K562 (cell line): ENCODE results near the gene LRRC15. TPM values are rescaled to one million over a fixed set of nuclear protein-coding genes. Genes with fewer than 3 reads are reported as not detected.

Source experiments
- CSDE1 ChIP-seq, 2 experiments: fragments of 450-650 bp; IDR thresholded peaks; 2 replicates each; pipeline ENCODE4 v1.6.1; 2016; ENCODE audit warnings: mild to moderate bottlenecking in 1 of 2
- DIDO1 ChIP-seq: fragments of 450-650 bp; IDR thresholded peaks from 2 replicates; pipeline ENCODE4 v1.6.1; 2016; ENCODE audit warnings: low read depth, missing biosample characterization, missing genetic modification characterization
- EP400 ChIP-seq: fragments of 450-650 bp; IDR thresholded peaks from 2 replicates; pipeline ENCODE4 v1.6.1; 2017; ENCODE audit warnings: antibody characterized with exemption, mild to moderate bottlenecking, moderate library complexity
- FOXJ3 ChIP-seq: sonication (generic); formaldehyde crosslinking; IDR thresholded peaks from 2 replicates; pipeline ENCODE4 v1.4.0; 2020; ENCODE audit warnings: mild to moderate bottlenecking, missing genetic modification reagents
- MLLT1 ChIP-seq, 2 experiments: fragments of 450-650 bp; IDR thresholded peaks; 2 replicates each; pipeline ENCODE4 v1.6.1; 2016
- NR3C1 ChIP-seq: sonication (generic); formaldehyde crosslinking; IDR thresholded peaks from 2 replicates; pipeline ENCODE4 v1.8.1; 2022; ENCODE audit warnings: missing genetic modification reagents
- PHB2 ChIP-seq: fragments of 450-650 bp; IDR thresholded peaks from 2 replicates; pipeline ENCODE4 v1.6.1; 2017; ENCODE audit warnings: low read depth
- ZBTB40 ChIP-seq, 2 experiments: fragments of 450-650 bp in 1 of 2; sonication (generic) in 1 of 2; formaldehyde crosslinking in 1 of 2; IDR thresholded peaks; 2 replicates each; pipeline versions ENCODE4 v1.7.1 to v1.9.0; 2016 to 2022; ENCODE audit warnings: inconsistent platforms in 1 of 2, mild to moderate bottlenecking in 1 of 2, missing genetic modification reagents in 1 of 2
- ZNF143 ChIP-seq: sonication (generic); formaldehyde crosslinking; IDR thresholded peaks from 2 replicates; pipeline ENCODE4 v1.9.0; 2022; ENCODE audit warnings: mild to moderate bottlenecking, missing genetic modification reagents
- ZNF431 ChIP-seq: sonication (generic); formaldehyde crosslinking; IDR thresholded peaks from 2 replicates; pipeline ENCODE4 v1.8.0; 2022; ENCODE audit warnings: mild to moderate bottlenecking, missing genetic modification reagents
- ZNF764 ChIP-seq: fragments of 250-450 bp; sonication (Bioruptor Pico); IDR thresholded peaks from 2 replicates; pipeline ENCODE4 v1.4.0; 2020; ENCODE audit warnings: low read depth, mild to moderate bottlenecking, moderate library complexity
- polyA plus RNA-seq, 8 experiments: library from polyadenylated mRNA; depleted of rRNA in 4 of 8; stranded (reverse) in 5 of 8; unstranded in 3 of 8; fragments of >200 nt; fragmentation: Nextera tagmentation in 2 of 8; fragmentation: Illumina TruSeq in 1 of 8; extraction: Ambion mirVana in 2 of 8; extraction: Trizol in 1 of 8; gene quantifications; 2 replicates each; pipeline versions ENCODE4 v1.2.1 to v1.2.3, GENCODE V29; 2011 to 2014; ENCODE audit warnings: inconsistent platforms in 1 of 8, missing spikeins in 1 of 8
- total RNA-seq, 7 experiments: library from RNA; depleted of rRNA in 6 of 7; stranded (reverse); fragments of >200 nt in 6 of 7; fragmentation: Illumina TruSeq in 2 of 7; extraction: Trizol in 2 of 7; gene quantifications; 2 replicates each; pipeline versions ENCODE4 v1.2.1 to v1.2.3, GENCODE V29; 2011 to 2021; ENCODE audit warnings: low replicate concordance in 1 of 7

LRRC15 gene
- total and polyA plus RNA-seq, 9 of the 15 experiments (the other 6 are each of a cell fraction or from before 2014, with no cell fraction given): not detected

GRCh38 chr3:194327218-194328052 is 42.1 kb downstream of the LRRC15 start (continued):
- TF ChIP-seq ZBTB40 (IDR thresholded peaks at IDR 0.05) (no peak), ZBTB40 (CRISPR knock-in tag; IDR thresholded peaks at IDR 0.05) (peak; percentile 35; the same call in 1 of the 2 replicates), DIDO1 (tag) (no peak; the same call in 1 of the 2 replicates), NR3C1 (no peak), ZNF143 (CRISPR knock-in tag) (peak; percentile 56; the same call in 1 of the 2 replicates), CSDE1 (IDR thresholded peaks at IDR 0.05) (peak in 1 of 2 experiments; percentile 31; a peak in 1 of 4 replicates), MLLT1 (IDR thresholded peaks at IDR 0.05) (peak; percentile 37 to 86; a peak in 3 of 4 replicates), ZNF431 (CRISPR knock-in tag) (peak; percentile 39; the same call in 1 of the 2 replicates), EP400 (peak; percentile 19; the same call in 1 of the 2 replicates), ZNF764 (CRISPR knock-in tag) (no peak), FOXJ3 (CRISPR knock-in tag) (no peak), PHB2 (peak; percentile 27; the same call in 1 of the 2 replicates)
